ENCODE data around the gene OSBPL10. TPM values are rescaled to one million over a fixed set of nuclear protein-coding genes. Genes with fewer than 3 reads are reported as not detected.

OSBPL10 gene
- total RNA-seq, 2 experiments from 2014 or later, result 65.7 to 170 TPM

DNA sequence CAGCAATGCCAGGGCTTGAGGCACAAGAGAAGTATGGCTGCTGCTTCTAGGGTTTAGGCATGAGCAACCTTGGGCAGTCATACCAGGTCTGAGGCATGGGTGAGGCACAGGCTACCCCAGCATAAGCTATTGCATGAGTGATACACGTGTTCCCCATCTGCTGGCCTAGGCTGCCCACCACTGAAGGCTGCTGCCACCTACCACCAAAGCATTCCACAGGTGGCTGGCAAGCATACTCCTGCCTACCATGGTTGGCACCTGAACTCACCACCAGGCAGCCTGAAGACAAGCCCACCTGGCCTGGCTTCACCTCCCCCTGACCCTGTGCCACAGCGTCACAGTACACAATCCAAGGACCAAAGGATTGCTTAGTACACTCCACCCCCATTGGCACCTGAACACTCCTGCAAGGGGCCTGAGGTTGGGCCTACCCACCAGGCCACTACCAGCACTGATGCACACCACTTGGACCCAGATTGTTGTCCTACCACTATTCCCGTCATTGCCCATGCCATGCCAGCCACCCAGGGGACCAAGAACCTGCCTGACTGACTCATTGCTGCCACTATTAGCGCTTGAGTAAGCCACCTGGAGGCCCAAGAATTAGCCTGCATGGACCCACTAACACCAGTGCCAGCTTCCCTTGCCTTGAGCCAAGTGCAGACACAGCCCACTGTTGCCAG, 332.6 kb downstream of the OSBPL10 start:
- peaks cover 82% of the 10 kb centered on the region for H3K36me3 ChIP-seq (ENCODE audit: insufficient read depth, low read length)
- POLR2A ChIA-PET, result no interaction called here
- intact Hi-C loops (cut with micrococcal nuclease; ENCODE audit: unreplicated experiment), result no loop called here

DNA sequence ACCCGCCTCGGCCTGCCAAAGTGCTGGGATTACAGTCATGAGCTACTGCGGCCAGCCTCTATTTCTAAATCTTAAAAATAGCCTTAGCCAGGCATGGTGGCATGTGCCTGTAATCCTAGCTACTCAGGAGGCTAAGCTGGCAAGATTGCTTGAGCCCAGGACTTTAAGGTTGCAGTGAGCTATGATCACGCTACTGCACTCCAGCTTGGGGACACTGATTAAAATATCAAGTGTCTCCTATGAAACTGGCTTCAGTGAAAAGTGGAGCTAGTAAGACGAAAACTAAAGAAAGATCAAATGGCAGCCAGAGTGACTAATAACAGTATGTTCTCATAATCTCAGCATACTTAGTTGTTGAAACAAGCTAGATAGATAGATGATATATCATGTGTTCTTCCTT, 335.8 kb downstream of the OSBPL10 start:
- H3K36me3 ChIP-seq (ENCODE audit: insufficient read depth, low read length), result peaks cover 55% of the 10 kb centered on the region
- no peak for TF ChIP-seq EZH2phosphoT487 (IDR thresholded peaks at IDR 0.05; ENCODE audit: borderline replicate concordance, low read depth, low read length)
- TF ChIP-seq, protein P1, sequence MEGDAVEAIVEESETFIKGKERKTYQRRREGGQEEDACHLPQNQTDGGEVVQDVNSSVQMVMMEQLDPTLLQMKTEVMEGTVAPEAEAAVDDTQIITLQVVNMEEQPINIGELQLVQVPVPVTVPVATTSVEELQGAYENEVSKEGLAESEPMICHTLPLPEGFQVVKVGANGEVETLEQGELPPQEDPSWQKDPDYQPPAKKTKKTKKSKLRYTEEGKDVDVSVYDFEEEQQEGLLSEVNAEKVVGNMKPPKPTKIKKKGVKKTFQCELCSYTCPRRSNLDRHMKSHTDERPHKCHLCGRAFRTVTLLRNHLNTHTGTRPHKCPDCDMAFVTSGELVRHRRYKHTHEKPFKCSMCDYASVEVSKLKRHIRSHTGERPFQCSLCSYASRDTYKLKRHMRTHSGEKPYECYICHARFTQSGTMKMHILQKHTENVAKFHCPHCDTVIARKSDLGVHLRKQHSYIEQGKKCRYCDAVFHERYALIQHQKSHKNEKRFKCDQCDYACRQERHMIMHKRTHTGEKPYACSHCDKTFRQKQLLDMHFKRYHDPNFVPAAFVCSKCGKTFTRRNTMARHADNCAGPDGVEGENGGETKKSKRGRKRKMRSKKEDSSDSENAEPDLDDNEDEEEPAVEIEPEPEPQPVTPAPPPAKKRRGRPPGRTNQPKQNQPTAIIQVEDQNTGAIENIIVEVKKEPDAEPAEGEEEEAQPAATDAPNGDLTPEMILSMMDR (conservative IDR thresholded peaks at IDR 0.05; ENCODE audit: low read length), result no peak
- BruUV-seq (replicated peaks), result no TSS peak
- H2AFZ ChIP-seq (ENCODE audit: low read length), result no peak overlapping the region
- H3K27ac ChIP-seq (ENCODE audit: low read depth, low read length, poor library complexity, severe bottlenecking), result no peak overlapping the region
- CTCF ChIA-PET (ENCODE audit: unreplicated experiment), result no interaction called here
- no peak for DNase-seq (ENCODE audit: low spot score)
- H3K9me2 ChIP-seq (ENCODE audit: insufficient read depth, low read length), result no peaks in the 10 kb centered on the region
- intact Hi-C loops (cut with micrococcal nuclease; ENCODE audit: unreplicated experiment), result no loop called here
- H4K20me1 ChIP-seq (ENCODE audit: insufficient read depth, low read length), result no peaks in the 10 kb centered on the region
- H3K4me2 ChIP-seq (ENCODE audit: low read length), result no peak overlapping the region
- no peaks in the 10 kb centered on the region for H3K4me1 ChIP-seq (ENCODE audit: insufficient read depth, low read length, poor library complexity, severe bottlenecking)
- POLR2A ChIA-PET, result interaction anchor here (0.6 to 1.0 kb wide), 2 partner anchors 10 to 652 kb away, joined by 3 to 6 read pairs; no protein-coding TSS in a partner anchor
- no peaks in the 10 kb centered on the region for H3K79me2 ChIP-seq (ENCODE audit: insufficient read depth, low read depth, low read length)
- H3K4me3 ChIP-seq (ENCODE audit: low read depth, low read length, poor library complexity, severe bottlenecking), result no peak overlapping the region
- peaks cover 17% of the 10 kb centered on the region; the same call in 1 of the 2 replicates for H3K9me3 ChIP-seq (ENCODE audit: low read length)

More for the DNA sequence above, 332.6 kb downstream of the OSBPL10 start:
- Histone ChIP-seq H3K9me3 (ENCODE audit: low read length) (peaks cover 34% of the 10 kb centered on the region; the same call in 1 of the 2 replicates), H4K20me1 (ENCODE audit: insufficient read depth, low read length) (no peaks in the 10 kb centered on the region), H3K4me2 (ENCODE audit: low read length) (no peak overlapping the region), H3K4me1 (ENCODE audit: insufficient read depth, low read length, poor library complexity, severe bottlenecking) (no peaks in the 10 kb centered on the region), H3K4me3 (ENCODE audit: low read depth, low read length, poor library complexity, severe bottlenecking) (no peak overlapping the region), H3K79me2 (ENCODE audit: insufficient read depth, low read depth, low read length) (no peaks in the 10 kb centered on the region), H2AFZ (ENCODE audit: low read length) (no peak overlapping the region), H3K27ac (ENCODE audit: low read depth, low read length, poor library complexity, severe bottlenecking) (no peak overlapping the region), H3K9me2 (ENCODE audit: insufficient read depth, low read length) (no peaks in the 10 kb centered on the region)
- CTCF ChIA-PET (ENCODE audit: unreplicated experiment), result no interaction called here
- DNase-seq (ENCODE audit: low spot score), result no peak
- BruUV-seq (replicated peaks), result no TSS peak
- TF ChIP-seq EZH2phosphoT487 (IDR thresholded peaks at IDR 0.05; ENCODE audit: borderline replicate concordance, low read depth, low read length), result no peak
- TF ChIP-seq, protein P1 (conservative IDR thresholded peaks at IDR 0.05; ENCODE audit: low read length), result no peak

DNA sequence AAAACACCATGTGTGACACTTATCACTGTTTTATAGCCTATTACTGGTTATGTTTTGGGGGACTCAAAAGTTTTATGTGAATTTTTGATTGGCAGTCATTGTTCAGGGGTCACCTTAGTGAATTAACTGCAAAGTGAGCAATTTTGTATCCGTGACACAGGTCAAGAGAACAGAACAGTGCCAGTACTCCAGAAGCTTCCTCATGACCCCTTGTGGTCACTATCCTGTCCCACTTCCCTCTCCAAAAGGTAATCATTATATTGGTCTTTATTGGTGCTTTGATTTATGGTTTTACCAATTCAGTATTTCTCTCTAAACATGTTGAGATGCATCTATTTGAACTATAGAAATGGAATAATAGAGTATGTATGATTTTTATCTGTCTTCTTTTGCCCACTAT, 341.2 kb downstream of the OSBPL10 start:
- no peak for DNase-seq (ENCODE audit: low spot score)
- Histone ChIP-seq H2AFZ (ENCODE audit: low read length) (no peak overlapping the region), H3K27ac (ENCODE audit: low read depth, low read length, poor library complexity, severe bottlenecking) (no peak overlapping the region), H3K9me2 (ENCODE audit: insufficient read depth, low read length) (no peaks in the 10 kb centered on the region), H3K4me1 (ENCODE audit: insufficient read depth, low read length, poor library complexity, severe bottlenecking) (no peaks in the 10 kb centered on the region), H4K20me1 (ENCODE audit: insufficient read depth, low read length) (no peaks in the 10 kb centered on the region), H3K79me2 (ENCODE audit: insufficient read depth, low read depth, low read length) (no peaks in the 10 kb centered on the region), H3K4me3 (ENCODE audit: low read depth, low read length, poor library complexity, severe bottlenecking) (no peak overlapping the region), H3K4me2 (ENCODE audit: low read length) (no peak overlapping the region), H3K9me3 (ENCODE audit: low read length) (no peaks in the 10 kb centered on the region), H3K36me3 (ENCODE audit: insufficient read depth, low read length) (peaks cover 44% of the 10 kb centered on the region)
- ChIA-PET POLR2A (interaction anchor here (1.0 to 1.8 kb wide), 2 partner anchors 14 to 107 kb away, joined by 3 read pairs; partner anchors contain the start of gene STT3B), CTCF (ENCODE audit: unreplicated experiment) (no interaction called here)
- TF ChIP-seq, protein P1 (conservative IDR thresholded peaks at IDR 0.05; ENCODE audit: low read length), result no peak
- no peak for TF ChIP-seq EZH2phosphoT487 (IDR thresholded peaks at IDR 0.05; ENCODE audit: borderline replicate concordance, low read depth, low read length)
- BruUV-seq (replicated peaks), result no TSS peak
- intact Hi-C loops (cut with micrococcal nuclease; ENCODE audit: unreplicated experiment), result no loop called here
